Right lobe of liver (tissue), 4 donors: ENCODE data around the gene LPAR6.

ENCODE experiments used
- CTCF ChIP-seq, 4 donors: fragments of 200-600 bp in 3 of 4; fragments of 450-650 bp in 1 of 4; IDR thresholded peaks; one replicate each; pipeline versions ENCODE4 v1.5.1 to v1.8.0; 2016 to 2022; ENCODE audit warnings: antibody characterized with exemption in 4 of 4, mild to moderate bottlenecking in 2 of 4
- POLR2A ChIP-seq: fragments of 450-650 bp; IDR thresholded peaks from one replicate; pipeline ENCODE4 v1.6.1; 2017; ENCODE audit warnings: antibody characterized with exemption, mild to moderate bottlenecking
- donor health status: DM: no; HTN: no; CAD: no.
- donor health status: DM: no; HTN: no; CAD: no.
- donor health status: DM: no; HTN: yes; CAD: no.

GRCh38 chr13:48437371-48437770 is 24.5 kb upstream of the LPAR6 start:
- TF ChIP-seq CTCF (IDR thresholded peaks at IDR 0.05) (no peak), POLR2A (no peak)
